GM18502 (cell line): ENCODE data around the gene NPIPA3.
"Not testable (repeated sequence)": the region's sequence is repeated elsewhere in the genome, so short reads cannot be mapped to it uniquely, and the experiment has no call there.

ENCODE experiments used
- ATAC-seq: cut with Tn5 transposase; IDR thresholded peaks from one replicate; pipeline ENCODE4 v1.9.1; 2021; ENCODE audit warnings: mild to moderate bottlenecking; ENCODE audit not compliant: unreplicated experiment, poor library complexity

The NPIPA3 gene

GRCh38 chr16:14741794-14742193 is 38.6 kb downstream of the NPIPA3 start:
- not testable (repeated sequence) for ATAC-seq

- ATAC-seq, result peak; percentile 99
Measured at GRCh38 chr16:14742273-14743128, 39.3 kb downstream of the NPIPA3 start, which contains the start of gene NPIPA2. TSS of gene NPIPA2 (plus strand) at chr16:14742533. CDS start at chr16:14748066, 5,533 bp downstream.

- ATAC-seq, result not testable (repeated sequence)
Measured at GRCh38 chr16:14773654-14774053, 70.4 kb downstream of the NPIPA3 start.

GRCh38 chr16:14775624-14776023 is 72.4 kb downstream of the NPIPA3 start:
- not testable (repeated sequence) for ATAC-seq
